ENCODE measurements around the gene BRI3BP. TPM values are rescaled to one million over a fixed set of nuclear protein-coding genes. Genes with fewer than 3 reads are reported as not detected.

The BRI3BP gene
- 10 to 100 TPM; 40.0 to 41.0 TPM for total RNA-seq

DNA sequence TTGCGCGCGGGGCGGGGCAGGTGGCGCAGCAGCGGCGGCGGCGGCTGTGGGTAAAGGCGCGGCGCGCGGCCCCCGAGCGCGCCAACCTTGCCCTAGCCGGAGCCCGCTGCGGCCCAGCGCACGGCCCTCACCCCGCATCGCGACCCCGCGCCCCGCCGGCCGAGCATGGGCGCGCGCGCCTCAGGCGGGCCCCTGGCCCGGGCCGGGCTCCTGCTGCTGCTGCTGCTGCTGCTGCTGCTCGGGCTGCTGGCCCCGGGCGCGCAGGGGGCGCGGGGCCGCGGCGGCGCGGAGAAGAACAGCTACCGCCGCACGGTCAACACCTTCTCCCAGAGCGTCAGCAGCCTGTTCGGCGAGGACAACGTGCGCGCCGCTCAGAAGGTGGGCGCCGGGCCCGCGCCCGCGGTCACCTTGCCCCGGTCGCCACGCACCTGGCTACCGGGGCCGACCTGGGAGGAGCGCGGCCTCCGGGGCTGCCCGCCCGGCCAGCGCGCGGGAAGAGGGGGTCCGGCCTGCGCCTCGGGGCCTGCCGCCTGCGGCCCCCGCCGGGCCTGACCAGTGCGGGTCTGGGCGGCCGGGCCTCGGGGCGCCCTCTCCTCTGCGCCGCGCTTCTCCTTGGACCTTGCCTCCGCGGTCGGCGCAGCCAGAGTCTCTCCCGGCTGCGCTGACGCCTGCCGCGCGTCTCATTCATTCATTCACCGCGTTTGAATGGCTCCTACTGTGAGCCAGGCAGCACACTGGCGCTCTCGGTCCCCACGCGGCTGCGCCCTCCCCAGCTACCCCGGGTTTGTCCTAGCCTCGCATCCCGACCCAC lies at the start of gene BRI3BP:
TSS of gene BRI3BP (plus strand) at position 20 of the 811 bp plus-strand sequence. CDS start at position 166, 146 bp downstream.
- ChIA-PET CTCF (interaction anchor here (0.6 to 1.1 kb wide), 2 partner anchors 20 to 94 kb away, joined by 3 to 5 read pairs; no protein-coding TSS in a partner anchor), POLR2A (interaction anchor here (1.0 kb wide), 1 partner anchor 12 kb away, joined by 7 read pairs; no protein-coding TSS in a partner anchor)

- CTCF ChIA-PET, result interaction anchor here (0.6 kb wide), 1 partner anchor 17 kb away, joined by 3 read pairs; no protein-coding TSS in a partner anchor
- POLR2A ChIA-PET, result interaction anchor here (1.0 kb wide), 1 partner anchor 15 kb away, joined by 4 read pairs; no protein-coding TSS in a partner anchor
These were observed 47.0 kb upstream of the BRI3BP start for GRCh38 chr12:124946447-124946793.

DNA sequence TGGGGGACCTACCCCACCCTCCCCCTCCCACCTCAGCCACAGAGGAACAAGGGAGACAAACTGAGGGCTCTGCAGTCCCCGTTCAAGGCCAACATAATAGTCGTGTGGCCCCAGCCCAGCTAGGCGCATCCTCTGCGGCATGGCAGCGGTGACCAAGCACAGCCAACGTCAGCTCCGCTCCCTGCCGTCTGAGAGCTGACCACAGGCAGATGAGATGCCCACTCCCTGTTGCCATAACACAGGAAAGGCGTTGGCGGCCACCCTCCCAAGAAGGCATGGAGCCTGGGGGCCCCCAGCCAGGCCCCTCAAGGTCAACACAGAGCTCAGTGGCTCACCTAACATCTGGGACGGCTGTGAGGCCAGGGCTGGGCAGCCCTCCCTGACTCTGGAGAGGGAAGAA lies 46.4 kb upstream of the BRI3BP start:
- CTCF ChIA-PET, result no interaction called here
- POLR2A ChIA-PET, result interaction anchor here (0.6 kb wide), 1 partner anchor 63 kb away, joined by 4 read pairs; no protein-coding TSS in a partner anchor

GRCh38 chr12:124947561-124948398 lies 45.7 kb upstream of the BRI3BP start:
- CTCF ChIA-PET, result interaction anchor here (0.6 to 1.6 kb wide), 2 partner anchors 8 to 16 kb away, joined by 4 to 5 read pairs; no protein-coding TSS in a partner anchor
- POLR2A ChIA-PET, result no interaction called here

- ChIA-PET POLR2A (no interaction called here), CTCF (interaction anchor here (1.6 kb wide), 1 partner anchor 9 kb away, joined by 5 read pairs; no protein-coding TSS in a partner anchor)
These were observed 44.4 kb upstream of the BRI3BP start for GRCh38 chr12:124949066-124949465.

DNA sequence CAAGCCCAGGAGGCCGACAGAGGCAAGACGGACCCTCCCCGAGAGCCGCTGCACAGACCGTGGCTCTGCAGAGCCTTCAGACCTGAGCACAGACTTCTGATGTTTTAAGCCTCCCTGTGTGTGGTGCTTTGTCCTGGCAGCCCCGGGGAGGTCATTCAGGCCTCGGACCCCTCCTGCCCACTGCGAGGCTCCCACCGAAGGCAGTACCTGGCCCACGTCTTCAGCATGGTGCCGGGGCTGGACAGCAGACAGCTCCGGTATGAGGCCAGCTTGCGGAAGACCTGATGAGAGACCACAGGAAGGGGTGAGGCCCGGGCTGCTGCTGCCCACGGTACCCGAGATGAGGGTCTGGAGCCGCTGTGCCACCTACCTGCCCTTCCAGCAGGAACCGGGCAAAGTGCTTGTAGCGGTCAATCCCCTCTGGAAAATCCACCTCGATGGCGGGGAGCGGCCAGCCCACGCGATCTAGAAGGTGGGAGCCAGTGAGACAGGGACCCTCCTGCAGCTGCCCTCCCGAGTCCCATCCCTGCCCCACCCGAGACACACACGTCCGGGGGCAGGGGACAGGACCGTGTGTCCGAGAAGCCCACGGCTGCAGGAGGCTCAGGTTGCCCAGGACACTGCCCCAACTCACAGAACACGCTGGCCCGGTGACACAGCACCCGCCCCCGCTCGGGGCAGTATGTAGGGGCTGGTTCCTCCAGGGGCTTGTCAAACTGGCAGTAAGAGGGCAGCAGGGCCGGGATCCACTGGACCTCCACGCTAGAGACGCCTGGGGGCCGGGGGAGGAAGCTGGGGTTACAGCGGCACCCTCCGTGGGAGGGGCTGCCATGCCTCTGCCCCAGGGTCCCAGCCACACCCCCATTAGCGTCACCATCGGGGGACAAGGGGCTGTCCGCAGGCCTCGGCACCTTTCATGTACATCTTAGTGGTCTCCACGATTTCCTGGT lies 43.4 kb upstream of the BRI3BP start:
- POLR2A ChIA-PET, result no interaction called here
- CTCF ChIA-PET, result no interaction called here

DNA sequence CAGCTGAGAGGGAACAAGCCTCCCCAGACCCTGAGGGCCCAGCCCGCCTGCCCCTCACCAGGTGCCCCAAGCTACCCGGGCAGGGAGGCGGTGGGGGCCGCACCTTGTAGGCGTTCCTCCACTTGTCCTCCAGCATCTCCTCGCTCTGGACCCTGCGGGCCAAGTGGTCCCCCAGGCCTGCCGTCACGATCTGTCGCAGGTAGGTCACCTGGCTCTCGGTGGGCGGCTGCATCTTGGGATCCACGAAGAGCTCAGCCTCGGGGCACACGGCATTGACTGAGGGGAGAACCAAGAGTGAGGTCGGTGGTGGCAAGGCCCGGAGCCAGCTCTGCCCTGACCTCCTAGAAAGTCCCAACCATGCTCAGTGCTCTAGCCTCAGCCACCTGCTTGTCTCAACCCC lies 41.1 kb upstream of the BRI3BP start:
- POLR2A ChIA-PET, result interaction anchor here (0.7 kb wide), 1 partner anchor 27 kb away, joined by 3 read pairs; no protein-coding TSS in a partner anchor
- CTCF ChIA-PET, result interaction anchor here (0.9 kb wide), 1 partner anchor 26 kb away, joined by 3 read pairs; no protein-coding TSS in a partner anchor

DNA sequence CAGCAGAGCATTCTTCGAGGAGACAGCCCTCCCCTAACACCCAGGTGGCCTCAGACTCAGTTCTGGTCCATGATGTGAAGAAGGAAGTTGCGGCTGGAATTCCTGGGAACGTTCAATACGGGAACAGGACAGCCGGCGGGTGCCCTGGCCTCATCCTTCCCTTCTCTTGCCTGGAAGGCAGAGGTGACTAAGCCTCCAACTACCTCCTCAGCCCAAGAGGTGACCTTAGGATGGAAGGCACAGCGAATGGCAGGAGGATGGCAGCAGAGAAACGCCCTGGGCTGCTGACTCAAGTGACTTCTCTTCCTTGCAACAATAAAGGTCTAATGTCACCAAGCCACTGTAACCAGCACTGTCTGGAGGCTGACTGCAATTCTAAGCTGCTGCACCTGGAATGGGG lies 40.6 kb upstream of the BRI3BP start:
- ChIA-PET POLR2A (no interaction called here), CTCF (no interaction called here)

DNA sequence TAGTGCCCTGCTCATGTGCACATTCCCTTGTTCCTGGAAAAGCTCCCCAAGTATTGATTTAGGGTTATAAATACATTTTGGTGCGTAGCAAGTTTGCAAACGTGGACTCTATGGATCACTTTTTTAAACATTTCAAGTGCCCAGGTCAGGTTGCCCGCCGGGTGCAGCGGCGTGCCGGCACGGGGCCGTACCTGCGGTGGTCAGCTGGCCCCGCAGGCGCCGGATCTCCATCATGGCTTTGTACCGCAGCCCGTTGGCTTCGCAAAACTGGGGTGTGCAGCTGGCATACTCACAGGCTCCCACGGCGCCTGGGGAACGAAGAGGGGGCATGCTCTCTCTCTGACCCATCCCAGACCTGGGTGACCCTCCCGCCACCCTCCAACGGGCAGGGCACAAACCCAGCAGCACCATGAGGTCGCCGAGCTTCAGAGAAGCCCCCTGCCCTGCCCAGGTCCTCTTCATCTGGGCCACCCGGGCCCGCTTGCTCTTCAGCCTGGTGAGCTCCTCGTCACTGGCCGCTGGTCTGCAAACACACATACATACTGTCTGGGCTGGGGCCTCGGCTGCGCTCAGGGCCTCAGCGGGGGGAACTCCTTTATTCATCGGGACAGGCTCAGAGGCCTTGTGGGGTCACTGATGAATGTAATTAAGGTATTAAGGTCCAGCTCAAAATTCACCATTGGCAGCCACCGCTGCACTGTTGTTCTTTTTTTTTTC lies 39.6 kb upstream of the BRI3BP start:
- CTCF ChIA-PET, result interaction anchor here (1.0 to 1.7 kb wide), 2 partner anchors 11 to 13 kb away, joined by 3 to 8 read pairs; no protein-coding TSS in a partner anchor

DNA sequence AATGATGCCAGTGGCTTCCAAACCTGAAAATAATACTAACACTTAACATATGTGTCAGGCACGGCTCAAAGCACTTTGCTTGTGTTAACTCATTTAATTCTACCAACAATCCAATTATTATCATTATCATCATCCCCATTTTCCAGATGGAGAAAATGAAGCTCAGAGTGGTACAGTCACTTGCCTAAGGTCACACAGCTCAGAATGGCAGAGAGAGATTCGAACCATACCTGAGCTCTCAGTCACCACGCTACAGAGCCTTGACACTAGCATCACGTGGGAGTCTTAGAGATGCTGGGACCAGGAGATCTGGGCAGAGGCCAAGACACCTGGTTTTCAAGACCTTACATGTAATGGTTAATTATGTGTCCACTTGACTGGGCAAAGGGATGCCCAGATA lies 38.7 kb upstream of the BRI3BP start:
- ChIA-PET POLR2A (no interaction called here), CTCF (interaction anchor here (1.7 kb wide), 1 partner anchor 14 kb away, joined by 8 read pairs; no protein-coding TSS in a partner anchor)

More for the DNA sequence above, 39.6 kb upstream of the BRI3BP start:
- POLR2A ChIA-PET, result no interaction called here

GRCh38 chr12:124956571-124956970 lies 36.9 kb upstream of the BRI3BP start:
- POLR2A ChIA-PET, result no interaction called here

DNA sequence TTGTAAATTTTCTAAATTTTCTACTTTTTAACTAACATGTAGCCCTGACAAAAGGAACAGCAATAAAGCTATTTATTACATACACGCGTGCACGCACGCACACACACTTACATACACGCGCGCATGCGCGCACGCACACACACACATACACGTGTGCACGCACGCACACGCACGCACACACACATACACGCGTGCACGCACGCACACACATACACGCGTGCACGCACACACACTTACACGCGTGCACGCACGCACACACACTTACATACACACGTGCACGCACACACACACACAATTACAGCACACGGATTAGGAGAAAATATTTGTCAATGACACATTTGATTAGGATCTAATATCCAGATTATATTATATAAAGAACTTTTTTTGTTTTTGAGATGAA lies 32.4 kb upstream of the BRI3BP start:
- ChIA-PET CTCF (no interaction called here), POLR2A (interaction anchor here (1.2 kb wide), 1 partner anchor 15 kb away, joined by 4 read pairs; no protein-coding TSS in a partner anchor)

More at GRCh38 chr12:124956571-124956970, 36.9 kb upstream of the BRI3BP start:
- CTCF ChIA-PET, result no interaction called here

DNA sequence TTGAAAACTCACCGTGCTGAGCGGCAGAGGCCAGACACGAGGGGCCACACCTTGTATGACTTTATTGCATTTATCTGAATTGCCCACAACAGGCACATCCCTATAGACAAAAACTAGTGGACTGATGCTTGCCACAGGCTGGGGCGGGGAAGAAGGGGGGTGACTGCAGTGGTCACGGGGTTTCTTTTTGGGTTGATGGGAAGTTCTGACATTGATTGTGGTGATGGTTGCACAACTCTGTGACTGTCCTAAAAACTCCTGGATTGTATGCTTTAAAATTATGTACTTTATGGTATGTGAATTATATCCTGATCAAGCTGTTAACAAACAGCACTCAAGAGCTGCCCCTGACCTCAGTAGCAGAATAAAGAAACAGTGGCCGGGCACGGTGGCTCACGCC lies 30.2 kb upstream of the BRI3BP start:
- CTCF ChIA-PET, result interaction anchor here (0.7 to 1.2 kb wide), 3 partner anchors 17 to 25 kb away, joined by 3 to 6 read pairs (median 3); no protein-coding TSS in a partner anchor
- POLR2A ChIA-PET, result no interaction called here

DNA sequence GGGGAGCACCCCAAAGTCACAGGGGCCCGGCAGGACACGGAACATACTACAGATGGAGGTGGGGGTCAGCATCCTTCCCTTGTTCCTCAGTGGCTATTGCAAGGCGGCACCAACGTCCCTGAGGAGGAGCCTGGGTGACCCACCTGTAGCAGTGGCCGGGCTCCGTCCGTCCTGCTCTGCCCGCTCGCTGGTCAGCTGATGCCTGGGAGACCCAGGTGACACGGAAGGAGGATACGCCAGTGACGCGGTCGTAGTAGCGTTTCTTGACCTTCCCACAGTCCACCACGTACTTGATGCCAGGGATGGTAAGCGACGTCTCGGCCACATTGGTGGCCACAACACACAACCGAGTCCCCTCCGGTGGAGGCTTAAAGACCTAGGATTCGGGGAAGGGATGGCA lies 29.2 kb upstream of the BRI3BP start:
- CTCF ChIA-PET, result interaction anchor here (0.7 to 1.2 kb wide), 3 partner anchors 16 to 24 kb away, joined by 3 to 6 read pairs (median 4); no protein-coding TSS in a partner anchor
- POLR2A ChIA-PET, result no interaction called here

GRCh38 chr12:124964836-124965462 lies 28.5 kb upstream of the BRI3BP start:
- ChIA-PET CTCF (no interaction called here), POLR2A (no interaction called here)

DNA sequence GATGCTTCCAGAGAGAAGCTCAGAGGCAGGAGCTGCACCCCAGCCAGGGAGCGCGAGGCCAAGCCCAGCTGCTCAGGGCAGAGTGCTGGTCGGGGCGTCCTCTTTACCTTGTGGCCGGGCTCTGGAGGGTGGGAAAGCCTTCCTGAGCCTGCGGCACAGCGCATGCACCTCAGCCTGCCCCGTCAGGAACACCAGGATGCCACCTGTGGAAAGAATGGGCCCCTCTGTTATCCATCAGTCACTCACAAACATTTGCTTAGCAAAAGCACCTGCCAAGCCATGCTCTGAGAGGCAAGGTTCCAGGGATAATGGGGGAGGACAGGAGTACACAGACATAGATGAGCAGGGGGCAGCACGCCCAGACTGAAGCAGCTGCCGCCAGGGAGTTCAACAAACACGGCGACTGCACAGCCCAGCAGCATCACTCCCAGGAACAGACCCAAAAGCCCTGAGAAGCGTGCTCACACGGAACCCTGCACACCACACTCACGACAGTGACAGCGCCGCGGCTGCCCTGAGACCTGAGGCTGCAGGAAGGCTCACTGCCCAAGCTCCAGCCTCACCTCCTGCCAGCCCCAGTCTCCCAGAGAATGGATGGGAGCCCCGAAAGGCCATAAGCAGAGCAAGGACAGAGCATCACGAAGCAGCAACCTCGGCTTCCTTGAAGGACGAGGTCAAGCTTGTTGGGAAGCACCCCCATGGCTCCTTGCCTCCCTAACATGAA lies 26.3 kb upstream of the BRI3BP start:
- ChIA-PET CTCF (no interaction called here), POLR2A (no interaction called here)

GRCh38 chr12:124968656-124969055 lies 24.8 kb upstream of the BRI3BP start:
- ChIA-PET POLR2A (no interaction called here), CTCF (interaction anchor here (1.5 kb wide), 1 partner anchor 23 kb away, joined by 4 read pairs; no protein-coding TSS in a partner anchor)

All from activated CD8-positive, alpha-beta memory T cell treated with anti-CD3 and anti-CD28 coated beads for 36 hours (primary cell).